HG02973 (cell line): ENCODE results near the gene HSP90B1.

ENCODE experiments used
- ATAC-seq: cut with Tn5 transposase; IDR thresholded peaks from one replicate; pipeline ENCODE4 v1.9.1; 2021; ENCODE audit warnings: moderate library complexity; ENCODE audit not compliant: unreplicated experiment

HSP90B1 gene

GRCh38 chr12:103966736-103967135 is 36.5 kb downstream of the HSP90B1 start:
- ATAC-seq: no peak

GRCh38 chr12:103969391-103969790 is 39.2 kb downstream of the HSP90B1 start:
- no peak for ATAC-seq

DNA sequence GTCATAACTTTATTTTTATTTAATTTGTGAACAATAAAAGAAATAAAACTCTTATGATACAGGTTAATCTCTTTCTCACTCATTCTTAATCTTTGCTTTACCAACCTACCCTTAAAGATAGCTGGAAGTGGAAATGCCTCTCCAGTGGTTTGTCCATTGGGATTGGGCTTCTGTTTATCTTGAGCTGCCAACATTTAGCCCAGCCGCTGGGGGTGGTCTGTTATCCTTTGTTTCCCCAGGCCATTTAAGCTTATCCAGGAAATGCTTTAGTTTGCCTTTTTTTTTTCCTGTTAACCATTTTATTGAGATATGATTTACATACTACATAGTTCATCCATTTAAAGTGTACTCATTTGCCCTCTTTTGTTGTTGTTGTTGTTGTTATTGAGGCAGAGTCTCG is 43.7 kb downstream of the HSP90B1 start:
- no peak for ATAC-seq

GRCh38 chr12:103975368-103975767 is 45.2 kb downstream of the HSP90B1 start:
- ATAC-seq: no peak

- ATAC-seq: no peak
Measured at GRCh38 chr12:103978384-103978982, 48.3 kb downstream of the HSP90B1 start.

DNA sequence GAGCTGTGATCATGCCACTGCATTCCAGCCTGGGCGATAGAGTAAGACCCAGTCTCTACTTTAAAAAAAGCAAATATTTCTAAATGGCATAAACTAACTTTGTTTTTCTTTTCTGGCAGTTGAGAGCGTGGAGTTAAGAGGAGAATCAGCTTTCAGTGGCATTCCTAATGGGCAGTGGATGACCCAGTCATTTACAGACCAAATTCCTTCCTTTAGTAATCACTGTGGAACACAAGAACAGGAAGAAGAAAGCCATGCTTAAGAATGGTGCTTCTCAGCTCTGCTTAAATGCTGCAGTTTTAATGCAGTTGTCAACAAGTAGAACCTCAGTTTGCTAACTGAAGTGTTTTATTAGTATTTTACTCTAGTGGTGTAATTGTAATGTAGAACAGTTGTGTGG is 56.6 kb downstream of the HSP90B1 start:
- ATAC-seq: no peak

- ATAC-seq: no peak
Measured at GRCh38 chr12:103994235-103994634, 64.0 kb downstream of the HSP90B1 start.

- no peak for ATAC-seq
Measured at GRCh38 chr12:103996595-103996994, 66.4 kb downstream of the HSP90B1 start.

GRCh38 chr12:103997286-103997900 is 67.2 kb downstream of the HSP90B1 start:
- ATAC-seq: no peak
